Neuronal stem cell (in vitro differentiated cells): ENCODE data around the gene TBX2.

Experiments
- DNase-seq: peaks from one replicate; pipeline ENCODE4 v3.0.0-alpha.2; 2013; ENCODE audit warnings: low spot score
- H2AFZ ChIP-seq: one replicate; pipeline ENCODE4 v1.6.1; 2013; ENCODE audit warnings: mild to moderate bottlenecking, low read length, inconsistent platforms
- H2AK5ac ChIP-seq: 2 replicates; pipeline ENCODE4 v1.6.1; 2013; ENCODE audit warnings: low read depth, mild to moderate bottlenecking, inconsistent platforms, low read length, moderate library complexity, mixed read lengths
- H2BK120ac ChIP-seq: 2 replicates; pipeline ENCODE4 v1.6.1; 2013; ENCODE audit warnings: low read depth, mild to moderate bottlenecking, inconsistent platforms, low read length, moderate library complexity, mixed read lengths
- H2BK12ac ChIP-seq: one replicate; pipeline ENCODE4 v1.6.1; 2013; ENCODE audit warnings: low read length, inconsistent platforms
- H2BK15ac ChIP-seq: 2 replicates; pipeline ENCODE4 v1.6.1; 2013; ENCODE audit warnings: mild to moderate bottlenecking, low read length, inconsistent platforms, mixed read lengths
- H2BK5ac ChIP-seq: one replicate; pipeline ENCODE4 v1.6.1; 2013; ENCODE audit warnings: inconsistent platforms, mild to moderate bottlenecking, low read length, moderate library complexity
- H3K14ac ChIP-seq: one replicate; pipeline ENCODE4 v1.6.1; 2013; ENCODE audit warnings: low read length, inconsistent platforms
- H3K18ac ChIP-seq: 2 replicates; pipeline ENCODE4 v1.6.1; 2013; ENCODE audit warnings: low read length, inconsistent platforms
- H3K23ac ChIP-seq: 2 replicates; pipeline ENCODE4 v1.6.1; 2013; ENCODE audit warnings: low read depth, mild to moderate bottlenecking, mixed read lengths, low read length, inconsistent platforms; ENCODE audit not compliant: poor library complexity
- H3K27ac ChIP-seq: replicated peaks from 3 replicates; pipeline ENCODE4 v1.5.1; 2013; ENCODE audit warnings: low read length, inconsistent platforms
- H3K27me3 ChIP-seq, 3 experiments: 2 replicates each; pipeline ENCODE4 v1.6.1; 2013; ENCODE audit warnings: low read length in 3 of 3, mild to moderate bottlenecking in 2 of 3, inconsistent platforms in 1 of 3, low read depth in 1 of 3, mixed read lengths in 1 of 3, moderate library complexity in 1 of 3; ENCODE audit not compliant: control insufficient read depth in 3 of 3, insufficient read depth in 3 of 3
- H3K36me3 ChIP-seq, 2 donors: replicated peaks in 1 of 2; 2 replicates each; pipeline ENCODE4 v1.6.1; 2013; ENCODE audit warnings: low read length in 2 of 2; ENCODE audit not compliant: control insufficient read depth in 2 of 2, insufficient read depth in 2 of 2
- H3K4ac ChIP-seq: 2 replicates; pipeline ENCODE4 v1.6.1; 2013; ENCODE audit warnings: inconsistent platforms, mild to moderate bottlenecking, low read length, moderate library complexity
- H3K4me1 ChIP-seq, 2 donors: 1 replicate in 1 of 2; 2 replicates in 1 of 2; pipeline ENCODE4 v1.6.1; 2013; ENCODE audit warnings: low read length in 2 of 2, low read depth in 1 of 2; ENCODE audit not compliant: control insufficient read depth in 2 of 2, insufficient read depth in 1 of 2
- H3K4me2 ChIP-seq: one replicate; pipeline ENCODE4 v1.6.1; 2013; ENCODE audit warnings: mild to moderate bottlenecking, low read length, inconsistent platforms; ENCODE audit not compliant: insufficient read depth, poor library complexity, severe bottlenecking
- H3K4me3 ChIP-seq, 2 donors: 2 replicates each; pipeline ENCODE4 v1.5.1; 2013; ENCODE audit warnings: low read length in 2 of 2, mild to moderate bottlenecking in 2 of 2, inconsistent platforms in 1 of 2, moderate library complexity in 1 of 2
- H3K79me1 ChIP-seq: one replicate; pipeline ENCODE4 v1.6.1; 2013; ENCODE audit warnings: low read depth, mild to moderate bottlenecking, inconsistent platforms, low read length, moderate library complexity
- H3K9ac ChIP-seq: one replicate; pipeline ENCODE4 v1.6.1; 2013; ENCODE audit warnings: mild to moderate bottlenecking, low read depth, low read length, inconsistent platforms; ENCODE audit not compliant: poor library complexity
- H3K9me3 ChIP-seq, 2 donors: replicated peaks in 1 of 2; 2 replicates each; pipeline versions ENCODE3 to v1.6.1; 2013; ENCODE audit warnings: low read length in 2 of 2, mild to moderate bottlenecking in 2 of 2, inconsistent platforms in 1 of 2, low read depth in 1 of 2, mixed read lengths in 1 of 2, moderate library complexity in 1 of 2; ENCODE audit not compliant: control insufficient read depth in 2 of 2, insufficient read depth in 1 of 2
- H4K8ac ChIP-seq: one replicate; pipeline ENCODE4 v1.6.1; 2013; ENCODE audit warnings: low read depth, mild to moderate bottlenecking, inconsistent platforms, low read length, moderate library complexity
- H4K91ac ChIP-seq: one replicate; pipeline ENCODE4 v1.6.1; 2013; ENCODE audit warnings: low read length, low read depth, mild to moderate bottlenecking, inconsistent platforms; ENCODE audit not compliant: poor library complexity
- WGBS, 2 donors: extraction: QIAGEN DNeasy Blood & Tissue Kit; methylation state at CpG; one replicate each; pipeline ENCODE4 v1.1.7; 2013; ENCODE audit warnings: missing lambda C conversion rate in 2 of 2, mixed read lengths in 1 of 2; ENCODE audit not compliant: insufficient read length in 2 of 2, insufficient replicate concordance in 1 of 2; ENCODE audit errors: extremely low coverage in 2 of 2; 5-methylcytosine and 5-hydroxymethylcytosine counted together

TBX2 gene

DNA sequence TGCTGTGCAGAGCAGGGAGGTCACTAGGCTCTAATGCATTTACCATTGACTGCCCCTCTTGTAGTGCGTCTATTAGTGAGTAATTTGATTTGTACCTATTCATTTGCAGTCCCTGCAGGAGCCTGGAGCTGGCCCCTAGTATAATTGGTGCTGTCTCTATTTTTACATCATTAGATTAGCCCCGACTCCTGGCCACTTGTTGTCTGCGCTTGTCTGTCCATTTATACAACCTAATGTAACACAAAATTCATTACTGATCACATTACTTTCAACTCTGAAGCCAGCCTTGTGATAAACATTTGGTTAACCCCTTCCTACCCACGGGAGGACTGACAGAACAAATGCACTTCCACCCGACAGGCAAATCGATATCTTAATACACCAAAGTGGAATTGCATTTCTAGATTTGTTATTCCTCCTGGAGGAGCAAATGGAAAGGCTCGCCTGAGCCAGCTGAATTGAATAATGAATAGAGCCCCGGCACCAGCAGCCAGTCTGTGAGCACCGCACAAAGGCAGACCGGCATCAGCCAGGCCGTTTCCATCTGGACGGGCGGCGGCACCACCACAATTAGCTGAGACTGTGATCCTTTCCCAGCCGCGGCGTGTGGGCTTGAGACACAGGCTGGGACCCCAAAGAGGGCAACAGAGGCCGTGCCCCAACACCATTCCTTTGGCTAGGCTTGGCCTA is 18.7 kb upstream of the TBX2 start:
- no peak overlapping the region for H2BK5ac ChIP-seq
- no peak overlapping the region for H2AK5ac ChIP-seq
- peaks cover 0 to 2% (median 0%) of the 10 kb centered on the region in 3 experiments for H3K27me3 ChIP-seq
- H3K4me1 ChIP-seq, result peaks cover 2 to 15% of the 10 kb centered on the region in 2 donors
- H2BK15ac ChIP-seq, result no peak overlapping the region
- no peak overlapping the region for H3K9ac ChIP-seq
- WGBS, 2 donors, result no CpG with 5 or more reads among the region's 18 CpGs
- no peaks in the 10 kb centered on the region for H3K79me1 ChIP-seq
- no peak overlapping the region for H3K4me2 ChIP-seq
- no peak for DNase-seq
- no peak overlapping the region for H4K91ac ChIP-seq
- no peak overlapping the region for H2BK120ac ChIP-seq
- H3K36me3 ChIP-seq, result no peaks in the 10 kb centered on the region
- no peak overlapping the region for H3K27ac ChIP-seq
- no peak overlapping the region for H2AFZ ChIP-seq
- no peak overlapping the region for H3K4ac ChIP-seq
- no peak overlapping the region for H2BK12ac ChIP-seq
- no peak overlapping the region for H3K14ac ChIP-seq
- H3K9me3 ChIP-seq, result no peaks in the 10 kb centered on the region
- peak overlapping the region; percentile 92 for H3K23ac ChIP-seq
- H3K4me3 ChIP-seq, result no peak overlapping the region
- H3K18ac ChIP-seq, result no peak overlapping the region
- no peak overlapping the region for H4K8ac ChIP-seq

DNA sequence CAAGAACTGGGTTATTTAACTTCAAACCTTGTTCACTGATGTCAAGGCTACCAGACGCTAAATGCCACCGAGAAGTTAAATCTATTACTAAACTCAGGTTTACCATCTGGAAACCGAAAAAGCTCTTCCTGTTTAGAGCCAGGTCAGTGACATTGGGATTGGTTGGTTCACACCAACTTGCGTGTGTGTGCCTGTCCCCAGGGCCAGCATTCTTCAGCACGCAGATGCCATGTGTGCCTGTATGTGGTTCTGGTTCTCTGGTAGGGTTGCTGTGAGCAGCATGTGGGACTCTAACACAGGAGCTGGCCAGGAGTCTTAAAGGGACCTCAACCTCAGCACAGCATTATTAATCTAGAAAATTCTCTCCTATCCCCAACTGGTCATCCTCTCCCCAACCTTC is 18.1 kb upstream of the TBX2 start:
- Histone ChIP-seq H3K27me3 (peaks cover 0 to 2% (median 0%) of the 10 kb centered on the region in 3 experiments), H3K27ac (no peak overlapping the region), H3K79me1 (no peaks in the 10 kb centered on the region), H3K4me2 (no peak overlapping the region), H3K9ac (no peak overlapping the region), H3K14ac (no peak overlapping the region), H2AK5ac (no peak overlapping the region), H2BK120ac (no peak overlapping the region), H2BK5ac (no peak overlapping the region), H2BK15ac (no peak overlapping the region), H2AFZ (no peak overlapping the region), H3K4ac (no peak overlapping the region), H3K18ac (no peak overlapping the region), H4K8ac (no peak overlapping the region), H3K9me3 (no peaks in the 10 kb centered on the region), H3K23ac (peak overlapping the region; percentile 92), H3K36me3 (no peaks in the 10 kb centered on the region), H3K4me3 (no peak overlapping the region), H2BK12ac (no peak overlapping the region), H4K91ac (no peak overlapping the region), H3K4me1 (peaks cover 2 to 15% of the 10 kb centered on the region in 2 donors)
- whole genome bisulfite sequencing, 2 donors, result no CpG with 5 or more reads among the region's 5 CpGs
- no peak for DNase-seq

DNA sequence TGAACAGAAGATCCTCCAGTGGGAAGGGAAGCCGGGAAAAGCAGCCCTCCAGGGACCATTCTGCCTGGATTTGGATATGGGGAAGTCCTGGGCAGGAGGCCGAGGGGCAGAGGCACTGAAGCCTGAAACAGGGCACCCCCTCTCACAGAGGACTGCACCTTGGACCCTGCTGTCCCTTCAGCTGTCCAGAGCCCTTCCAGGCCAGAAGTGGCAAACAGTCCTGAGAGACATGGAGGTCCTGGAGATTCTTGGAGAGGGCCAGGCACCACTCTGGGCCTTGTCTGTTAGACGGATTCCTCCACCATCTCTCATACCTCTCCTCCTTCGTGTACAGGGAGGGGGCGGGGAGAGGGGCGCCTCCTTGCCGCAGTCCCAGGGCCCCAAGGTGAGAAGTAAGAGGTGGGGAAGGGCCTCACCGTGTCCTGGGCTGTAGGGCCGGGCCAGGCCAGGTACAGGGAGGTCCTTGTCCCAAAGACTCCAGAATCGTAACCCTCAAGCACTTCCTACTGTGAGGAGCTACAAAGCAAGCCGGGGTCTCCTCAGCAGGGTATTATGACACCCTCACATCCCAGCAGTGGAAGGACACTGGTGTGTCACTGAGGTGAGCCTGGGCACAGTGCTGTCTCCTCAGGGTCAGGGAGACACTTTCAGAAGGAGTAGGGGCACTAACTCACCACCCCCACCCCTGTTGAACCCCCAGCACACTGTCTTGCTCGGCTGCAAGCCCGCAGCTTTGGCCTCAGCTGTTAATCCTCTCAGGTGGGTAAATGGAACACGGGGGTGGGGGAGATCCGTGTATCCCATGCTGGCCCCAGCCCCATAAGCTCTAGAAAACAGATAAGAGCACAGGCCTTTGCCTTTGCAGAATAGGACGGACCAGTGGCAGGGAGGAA is 16.6 kb upstream of the TBX2 start:
- Histone ChIP-seq H4K8ac (no peak overlapping the region), H3K14ac (peak overlapping the region; percentile 47), H3K27ac (no peak overlapping the region), H4K91ac (no peak overlapping the region), H3K4me2 (no peak overlapping the region), H3K4me1 (peaks cover 2 to 15% of the 10 kb centered on the region in 2 donors), H2BK15ac (no peak overlapping the region), H3K18ac (peak overlapping the region; percentile 2), H2BK5ac (no peak overlapping the region), H3K79me1 (peaks cover 1% of the 10 kb centered on the region), H2BK120ac (no peak overlapping the region), H2AFZ (no peak overlapping the region), H3K4me3 (no peak overlapping the region), H3K27me3 (peaks cover 0 to 2% (median 0%) of the 10 kb centered on the region in 3 experiments), H3K9me3 (no peaks in the 10 kb centered on the region), H2BK12ac (no peak overlapping the region), H2AK5ac (peak overlapping the region; percentile 24), H3K23ac (no peak overlapping the region), H3K4ac (no peak overlapping the region), H3K9ac (no peak overlapping the region), H3K36me3 (no peaks in the 10 kb centered on the region)
- no CpG with 5 or more reads among the region's 16 CpGs for WGBS, 2 donors
- no peak for DNase-seq

DNA sequence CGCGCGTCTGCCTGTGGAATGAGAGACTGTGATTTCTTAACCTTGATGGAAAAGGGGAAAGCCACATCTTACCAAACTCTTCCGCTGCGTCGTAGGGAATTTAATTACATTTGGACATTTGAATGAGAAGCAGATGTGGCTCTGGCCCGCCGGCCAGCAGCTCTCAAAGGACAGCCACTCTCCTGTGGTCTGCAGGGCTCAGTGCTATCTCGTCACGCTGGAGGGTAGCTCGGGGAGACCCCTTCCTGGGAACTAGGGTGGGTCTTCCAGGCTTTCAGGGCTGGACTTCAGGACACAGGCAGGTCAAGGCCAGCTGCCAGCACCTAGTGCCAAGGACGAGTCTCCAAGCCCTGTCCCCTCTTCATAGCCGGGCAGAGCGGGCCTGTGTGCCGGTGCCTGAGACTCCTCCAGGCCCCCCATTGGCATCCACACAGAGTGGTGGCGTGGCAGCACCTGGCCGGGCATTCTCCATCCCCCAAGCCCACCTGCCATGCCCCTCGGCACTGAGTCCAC is 15.9 kb upstream of the TBX2 start:
- no peak overlapping the region for H2AK5ac ChIP-seq
- H4K8ac ChIP-seq, result no peak overlapping the region
- WGBS, 2 donors, result no CpG with 5 or more reads among the region's 18 CpGs
- H3K27ac ChIP-seq, result no peak overlapping the region
- H2BK12ac ChIP-seq, result no peak overlapping the region
- peak overlapping the region; percentile 20 for H2BK15ac ChIP-seq
- H2BK120ac ChIP-seq, result no peak overlapping the region
- no peak overlapping the region for H2BK5ac ChIP-seq
- H4K91ac ChIP-seq, result no peak overlapping the region
- peaks cover 1% of the 10 kb centered on the region for H3K79me1 ChIP-seq
- H3K9ac ChIP-seq, result no peak overlapping the region
- no peak overlapping the region for H3K23ac ChIP-seq
- H3K4me2 ChIP-seq, result no peak overlapping the region
- H2AFZ ChIP-seq, result no peak overlapping the region
- no peak overlapping the region for H3K4ac ChIP-seq
- no peak for DNase-seq
- peak overlapping the region; percentile 20 for H3K18ac ChIP-seq
- no peaks in the 10 kb centered on the region for H3K9me3 ChIP-seq
- no peak overlapping the region for H3K4me3 ChIP-seq
- H3K27me3 ChIP-seq, result peaks cover 0 to 2% (median 0%) of the 10 kb centered on the region in 3 experiments
- H3K14ac ChIP-seq, result no peak overlapping the region
- H3K4me1 ChIP-seq, result peaks cover 2 to 15% of the 10 kb centered on the region in 2 donors
- H3K36me3 ChIP-seq, result no peaks in the 10 kb centered on the region
